Keratinocyte (primary cell): ENCODE data around the gene SERPINA4. TPM values are rescaled to one million over a fixed set of nuclear protein-coding genes. Genes with fewer than 3 reads are reported as not detected.

Experiments used
- DNase-seq: peaks from one replicate; pipeline ENCODE4 v3.0.0-alpha.2; 2011; ENCODE audit warnings: low read depth, missing footprints, low spot score
- FAIRE-seq: peaks from 2 replicates; lab custom pipeline; 2011; peaks lifted over from hg19 to GRCh38; lab: Jason Lieb, UNC
- H2AFZ ChIP-seq: 2 replicates; pipeline ENCODE4 v1.6.0; 2012; ENCODE audit warnings: low read length, control low read depth, inconsistent platforms; ENCODE audit not compliant: control insufficient read depth
- H3K27ac ChIP-seq: 2 replicates; pipeline ENCODE4 v1.5.1; 2011; ENCODE audit warnings: low read length; ENCODE audit not compliant: control insufficient read depth, insufficient read depth
- H3K27me3 ChIP-seq: 3 replicates; pipeline ENCODE4 v1.6.0; 2011; ENCODE audit warnings: low read length; ENCODE audit not compliant: control insufficient read depth, insufficient read depth; ENCODE audit errors: extremely low read depth
- H3K36me3 ChIP-seq, 2 experiments: 2 replicates in 1 of 2; 3 replicates in 1 of 2; pipeline ENCODE4 v1.5.1; 2011; ENCODE audit warnings: low read length in 2 of 2, mild to moderate bottlenecking in 1 of 2; ENCODE audit not compliant: control insufficient read depth in 2 of 2, insufficient read depth in 2 of 2; ENCODE audit errors: extremely low read depth in 1 of 2
- H3K4me1 ChIP-seq: 3 replicates; pipeline ENCODE4 v1.5.1; 2011; ENCODE audit warnings: low read length; ENCODE audit not compliant: control insufficient read depth, insufficient read depth; ENCODE audit errors: extremely low read depth
- H3K4me2 ChIP-seq: 3 replicates; pipeline ENCODE4 v1.6.0; 2011; ENCODE audit warnings: low read depth, low read length; ENCODE audit not compliant: control insufficient read depth, insufficient read depth; ENCODE audit errors: extremely low read depth
- H3K4me3 ChIP-seq, 3 experiments: fragments of 200-600 bp in 1 of 3; sonication (generic) in 1 of 3; 2 replicates in 2 of 3; 3 replicates in 1 of 3; pipeline ENCODE4 v1.5.1; 2011 to 2016; ENCODE audit warnings: low read length in 3 of 3, mild to moderate bottlenecking in 3 of 3, control low read depth in 2 of 3, inconsistent platforms in 1 of 3, low read depth in 1 of 3, mixed read lengths in 1 of 3, mixed run types in 1 of 3, moderate library complexity in 1 of 3; ENCODE audit not compliant: control insufficient read depth in 2 of 3, insufficient read depth in 2 of 3; ENCODE audit errors: extremely low read depth in 1 of 3
- H3K79me2 ChIP-seq: 2 replicates; pipeline ENCODE4 v1.6.0; 2012; ENCODE audit warnings: low read length; ENCODE audit not compliant: control insufficient read depth, insufficient read depth
- H3K9ac ChIP-seq: 3 replicates; pipeline ENCODE4 v1.6.0; 2011; ENCODE audit warnings: low read length; ENCODE audit not compliant: control insufficient read depth, insufficient read depth; ENCODE audit errors: extremely low read depth
- H3K9me1 ChIP-seq: 3 replicates; pipeline ENCODE4 v1.6.0; 2011; ENCODE audit warnings: low read length; ENCODE audit not compliant: control insufficient read depth, insufficient read depth; ENCODE audit errors: extremely low read depth
- H3K9me3 ChIP-seq: 2 replicates; pipeline ENCODE4 v1.5.1; 2012; ENCODE audit warnings: low read depth, low read length; ENCODE audit not compliant: control insufficient read depth
- H4K20me1 ChIP-seq: 3 replicates; pipeline ENCODE4 v1.6.0; 2011; ENCODE audit warnings: low read length; ENCODE audit not compliant: control insufficient read depth, insufficient read depth; ENCODE audit errors: extremely low read depth
- EZH2 ChIP-seq: IDR thresholded peaks from one replicate; pipeline ENCODE4 v1.6.1; 2012; ENCODE audit warnings: inconsistent platforms, mild to moderate bottlenecking, low read length, moderate library complexity
- dilution Hi-C: fragments of 300-500 bp; cut with MboI; formaldehyde crosslinking; loops from one replicate; pipeline ENCODE4 v1.7.0; 2020; ENCODE audit warnings: low sequenced_read_pairs; ENCODE audit not compliant: extremely low pct_ligation_motif_present
- polyA plus RNA-seq, 5 experiments: library from polyadenylated mRNA; depleted of rRNA in 3 of 5; stranded (reverse) in 3 of 5; stranded (forward) in 1 of 5; unstranded in 1 of 5; fragments of >200 nt; gene quantifications; 1 replicate in 1 of 5; 2 replicates in 3 of 5; 3 replicates in 1 of 5; pipeline versions ENCODE4 v1.2.1 to v1.2.3, GENCODE V29; 2011 to 2012; ENCODE audit warnings: missing spikeins in 2 of 5, low read depth in 1 of 5, low replicate concordance in 1 of 5
- TF ChIP-seq, protein P1 (sequence below), 3 experiments: IDR thresholded peaks in 1 of 3; conservative IDR thresholded peaks in 1 of 3; optimal IDR thresholded peaks in 1 of 3; 2 replicates in 2 of 3; 3 replicates in 1 of 3; pipeline versions ENCODE3 to v1.5.1; 2011; ENCODE audit warnings: low read length in 3 of 3, mild to moderate bottlenecking in 3 of 3, moderate library complexity in 2 of 3, control low read depth in 1 of 3, inconsistent platforms in 1 of 3; ENCODE audit not compliant: insufficient read depth in 2 of 3; ENCODE audit errors: extremely low read depth in 1 of 3

SERPINA4 gene
- polyA plus RNA-seq, 1 donor (not counting 4 experiments of a cell fraction or from before 2014, with no cell fraction given), result not detected

DNA sequence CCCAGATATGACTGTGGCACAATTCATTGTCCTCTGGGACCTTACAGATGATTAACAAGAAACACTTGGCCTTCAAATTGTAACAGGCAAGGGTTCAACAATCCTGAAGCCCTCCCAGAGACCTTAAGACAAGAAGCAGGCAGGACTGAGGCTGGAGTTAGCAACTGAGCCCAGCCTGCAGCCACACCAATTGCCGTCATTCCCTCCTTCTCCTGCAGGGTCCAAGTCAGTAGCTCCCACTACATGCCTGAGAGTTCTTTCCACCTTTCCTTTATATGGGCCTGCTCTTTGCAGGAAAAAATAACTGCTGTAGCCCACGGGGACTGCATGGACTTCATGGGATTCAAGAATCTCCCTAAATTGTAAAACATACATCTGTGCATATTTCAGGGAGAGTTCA is 2.4 kb upstream of the SERPINA4 start:
- H3K27me3 ChIP-seq, result no peaks in the 10 kb centered on the region
- no peak overlapping the region for H3K4me2 ChIP-seq
- no peak overlapping the region for H3K9ac ChIP-seq
- dilution Hi-C loops, result no loop called here
- no peaks in the 10 kb centered on the region for H3K36me3 ChIP-seq
- no peaks in the 10 kb centered on the region for H4K20me1 ChIP-seq
- H3K27ac ChIP-seq, result no peak overlapping the region
- no peak overlapping the region for H3K4me3 ChIP-seq
- no peaks in the 10 kb centered on the region for H3K9me3 ChIP-seq
- FAIRE-seq, result no peak
- TF ChIP-seq, protein P1, sequence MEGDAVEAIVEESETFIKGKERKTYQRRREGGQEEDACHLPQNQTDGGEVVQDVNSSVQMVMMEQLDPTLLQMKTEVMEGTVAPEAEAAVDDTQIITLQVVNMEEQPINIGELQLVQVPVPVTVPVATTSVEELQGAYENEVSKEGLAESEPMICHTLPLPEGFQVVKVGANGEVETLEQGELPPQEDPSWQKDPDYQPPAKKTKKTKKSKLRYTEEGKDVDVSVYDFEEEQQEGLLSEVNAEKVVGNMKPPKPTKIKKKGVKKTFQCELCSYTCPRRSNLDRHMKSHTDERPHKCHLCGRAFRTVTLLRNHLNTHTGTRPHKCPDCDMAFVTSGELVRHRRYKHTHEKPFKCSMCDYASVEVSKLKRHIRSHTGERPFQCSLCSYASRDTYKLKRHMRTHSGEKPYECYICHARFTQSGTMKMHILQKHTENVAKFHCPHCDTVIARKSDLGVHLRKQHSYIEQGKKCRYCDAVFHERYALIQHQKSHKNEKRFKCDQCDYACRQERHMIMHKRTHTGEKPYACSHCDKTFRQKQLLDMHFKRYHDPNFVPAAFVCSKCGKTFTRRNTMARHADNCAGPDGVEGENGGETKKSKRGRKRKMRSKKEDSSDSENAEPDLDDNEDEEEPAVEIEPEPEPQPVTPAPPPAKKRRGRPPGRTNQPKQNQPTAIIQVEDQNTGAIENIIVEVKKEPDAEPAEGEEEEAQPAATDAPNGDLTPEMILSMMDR (optimal IDR thresholded peaks at IDR 0.05 in 1 of 3, IDR thresholded peaks at IDR 0.05 in 1 of 3, conservative IDR thresholded peaks at IDR 0.05 in 1 of 3; ENCODE audit: extremely low read depth in 1 of 3, insufficient read depth in 2 of 3, low read length in 3 of 3), result no peak
- no peak for TF ChIP-seq EZH2
- no peak for DNase-seq
- H2AFZ ChIP-seq, result no peak overlapping the region
- H3K9me1 ChIP-seq, result no peaks in the 10 kb centered on the region
- H3K79me2 ChIP-seq, result no peaks in the 10 kb centered on the region
- no peaks in the 10 kb centered on the region for H3K4me1 ChIP-seq

DNA sequence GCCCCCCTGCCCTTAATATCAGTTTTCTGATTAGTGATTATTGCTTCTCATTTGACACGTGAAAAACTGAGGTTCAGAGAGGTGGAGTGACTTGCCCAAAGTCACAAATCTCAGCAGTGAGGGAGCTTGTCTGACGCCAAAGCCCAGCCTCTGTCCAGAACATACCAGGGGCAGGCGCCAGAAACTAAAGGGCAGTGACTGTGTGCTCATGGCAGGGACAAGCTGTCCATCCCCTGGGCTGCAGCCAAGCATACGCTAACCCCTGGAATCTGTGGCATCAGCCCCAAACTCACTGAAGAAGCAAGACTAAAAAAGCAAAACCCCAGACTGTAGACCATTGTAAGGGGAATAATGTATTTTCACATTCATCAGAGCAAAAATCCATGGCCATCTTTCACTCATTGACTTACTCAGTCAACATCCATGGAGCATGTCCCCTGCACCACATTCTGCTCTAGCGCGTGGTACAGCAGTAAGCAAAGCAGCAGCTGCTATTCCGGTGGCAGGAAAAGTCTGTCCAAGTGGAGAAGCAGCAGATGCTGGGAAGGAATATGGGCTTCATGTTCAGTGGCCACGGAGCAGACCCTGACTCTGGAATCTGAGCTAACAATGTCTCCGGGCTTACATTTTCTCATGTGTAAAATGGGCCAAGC is 1.5 kb upstream of the SERPINA4 start:
- Histone ChIP-seq H2AFZ (no peak overlapping the region), H3K9ac (no peak overlapping the region), H4K20me1 (no peaks in the 10 kb centered on the region), H3K27ac (no peak overlapping the region), H3K4me2 (no peak overlapping the region), H3K27me3 (no peaks in the 10 kb centered on the region), H3K9me3 (no peaks in the 10 kb centered on the region), H3K36me3 (no peaks in the 10 kb centered on the region), H3K4me3 (no peak overlapping the region), H3K79me2 (no peaks in the 10 kb centered on the region), H3K4me1 (no peaks in the 10 kb centered on the region), H3K9me1 (no peaks in the 10 kb centered on the region)
- dilution Hi-C loops, result no loop called here
- FAIRE-seq (no peak), DNase-seq (no peak)
- TF ChIP-seq EZH2, result no peak
- TF ChIP-seq, protein P1 (optimal IDR thresholded peaks at IDR 0.05 in 1 of 3, IDR thresholded peaks at IDR 0.05 in 1 of 3, conservative IDR thresholded peaks at IDR 0.05 in 1 of 3; ENCODE audit: extremely low read depth in 1 of 3, insufficient read depth in 2 of 3, low read length in 3 of 3), result no peak
